ENCODE data around the gene DLG1.

DLG1 gene

GRCh38 chr3:197149528-197149927 lies 148.9 kb downstream of the DLG1 start:
- Histone ChIP-seq H3K4me3 (ENCODE audit: low read length) (no peak overlapping the region), H3K36me3 (ENCODE audit: insufficient read depth, low read length) (no peaks in the 10 kb centered on the region), H2AFZ (ENCODE audit: low read depth, low read length) (no peak overlapping the region), H3K27me3 (ENCODE audit: insufficient read depth, low read length) (no peaks in the 10 kb centered on the region), H3K9me3 (ENCODE audit: low read length) (peaks cover 2% of the 10 kb centered on the region), H3K4me1 (ENCODE audit: insufficient read depth, low read length) (no peaks in the 10 kb centered on the region)

DNA sequence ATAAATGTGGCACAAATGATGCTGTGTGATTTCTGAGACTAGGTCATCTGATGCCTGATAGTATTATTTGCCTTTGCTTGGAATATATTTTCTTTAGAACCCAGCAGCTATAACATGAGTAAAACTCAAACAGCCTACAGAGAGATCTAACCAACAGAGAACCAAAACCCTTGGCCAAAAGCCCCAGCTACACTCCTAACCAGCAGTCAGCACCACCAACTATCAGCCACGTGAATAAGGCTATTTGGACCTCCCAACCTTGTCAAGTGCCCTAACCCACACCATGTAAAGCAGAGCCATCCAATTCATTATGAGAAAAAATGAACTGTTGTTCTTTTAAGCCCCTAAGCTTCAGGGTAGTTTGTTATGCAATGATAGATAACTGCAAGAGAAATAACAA lies 154.2 kb downstream of the DLG1 start:
- no peaks in the 10 kb centered on the region for H3K4me1 ChIP-seq (ENCODE audit: insufficient read depth, low read length)
- H3K9me3 ChIP-seq (ENCODE audit: low read length) = peaks cover 2% of the 10 kb centered on the region
- no peak overlapping the region for H3K4me3 ChIP-seq (ENCODE audit: low read length)
- H2AFZ ChIP-seq (ENCODE audit: low read depth, low read length) = no peak overlapping the region
- peaks cover 15% of the 10 kb centered on the region for H3K36me3 ChIP-seq (ENCODE audit: insufficient read depth, low read length)
- no peaks in the 10 kb centered on the region for H3K27me3 ChIP-seq (ENCODE audit: insufficient read depth, low read length)

- Histone ChIP-seq H3K4me3 (ENCODE audit: low read length) (no peak overlapping the region), H3K27me3 (ENCODE audit: insufficient read depth, low read length) (no peaks in the 10 kb centered on the region), H3K36me3 (ENCODE audit: insufficient read depth, low read length) (peaks cover 46% of the 10 kb centered on the region), H2AFZ (ENCODE audit: low read depth, low read length) (no peak overlapping the region), H3K9me3 (ENCODE audit: low read length) (peaks cover 4% of the 10 kb centered on the region), H3K4me1 (ENCODE audit: insufficient read depth, low read length) (no peaks in the 10 kb centered on the region)
Observed at GRCh38 chr3:197139586-197139985, 158.8 kb downstream of the DLG1 start.

GRCh38 chr3:197137751-197138150 lies 160.7 kb downstream of the DLG1 start:
- Histone ChIP-seq H3K4me3 (ENCODE audit: low read length) (no peak overlapping the region), H3K36me3 (ENCODE audit: insufficient read depth, low read length) (peaks cover 58% of the 10 kb centered on the region), H3K9me3 (ENCODE audit: low read length) (peaks cover 4% of the 10 kb centered on the region), H3K4me1 (ENCODE audit: insufficient read depth, low read length) (no peaks in the 10 kb centered on the region), H3K27me3 (ENCODE audit: insufficient read depth, low read length) (no peaks in the 10 kb centered on the region), H2AFZ (ENCODE audit: low read depth, low read length) (no peak overlapping the region)

DNA sequence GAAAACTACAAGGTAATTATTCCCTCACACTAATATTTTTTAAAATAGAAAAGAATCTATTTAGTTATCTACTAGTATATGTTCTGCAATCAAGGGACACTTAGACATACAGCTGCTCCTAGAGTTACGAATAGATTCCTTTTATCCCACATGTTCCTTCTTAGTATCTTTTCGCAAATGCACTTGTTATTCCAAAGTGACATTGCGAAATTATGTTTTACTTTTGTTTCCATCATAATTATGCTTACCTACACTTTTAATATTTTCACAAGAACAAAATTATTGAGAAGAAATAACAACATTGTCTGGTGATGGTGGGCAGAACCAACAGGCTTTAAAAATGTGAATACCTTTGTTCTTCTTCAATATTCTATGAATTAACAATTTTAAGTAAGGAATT lies 161.7 kb downstream of the DLG1 start:
- no peak overlapping the region for H3K4me3 ChIP-seq (ENCODE audit: low read length)
- H3K4me1 ChIP-seq (ENCODE audit: insufficient read depth, low read length) = no peaks in the 10 kb centered on the region
- peaks cover 4% of the 10 kb centered on the region for H3K9me3 ChIP-seq (ENCODE audit: low read length)
- no peak overlapping the region for H2AFZ ChIP-seq (ENCODE audit: low read depth, low read length)
- peaks cover 58% of the 10 kb centered on the region for H3K36me3 ChIP-seq (ENCODE audit: insufficient read depth, low read length)
- no peaks in the 10 kb centered on the region for H3K27me3 ChIP-seq (ENCODE audit: insufficient read depth, low read length)

DNA sequence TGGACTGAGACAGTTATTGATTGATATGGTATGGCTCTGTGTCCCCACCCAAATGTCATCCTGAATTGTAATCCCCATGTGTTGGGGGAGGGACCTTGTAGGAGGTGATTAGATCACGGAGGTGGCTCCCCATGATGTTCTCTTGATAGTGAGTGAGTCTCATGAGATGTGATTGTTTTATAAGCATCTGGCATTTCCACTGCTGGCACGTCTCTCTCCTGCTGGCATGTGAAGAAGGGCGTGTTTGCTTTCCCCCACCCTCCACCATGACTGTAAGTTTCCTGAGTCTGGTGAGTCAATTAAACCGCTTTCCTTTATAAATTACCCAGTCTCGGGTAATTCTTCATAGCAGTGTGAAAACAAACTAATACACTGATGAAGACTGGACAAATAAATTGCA lies 163.2 kb downstream of the DLG1 start:
- H3K27me3 ChIP-seq (ENCODE audit: insufficient read depth, low read length) = no peaks in the 10 kb centered on the region
- H3K4me1 ChIP-seq (ENCODE audit: insufficient read depth, low read length) = no peaks in the 10 kb centered on the region
- no peak overlapping the region for H3K4me3 ChIP-seq (ENCODE audit: low read length)
- peaks cover 4% of the 10 kb centered on the region for H3K9me3 ChIP-seq (ENCODE audit: low read length)
- H2AFZ ChIP-seq (ENCODE audit: low read depth, low read length) = no peak overlapping the region
- H3K36me3 ChIP-seq (ENCODE audit: insufficient read depth, low read length) = peaks cover 60% of the 10 kb centered on the region

GRCh38 chr3:197132916-197133530 lies 165.4 kb downstream of the DLG1 start:
- no peaks in the 10 kb centered on the region for H3K4me1 ChIP-seq (ENCODE audit: insufficient read depth, low read length)
- no peaks in the 10 kb centered on the region for H3K27me3 ChIP-seq (ENCODE audit: insufficient read depth, low read length)
- H3K4me3 ChIP-seq (ENCODE audit: low read length) = no peak overlapping the region
- no peak overlapping the region for H2AFZ ChIP-seq (ENCODE audit: low read depth, low read length)
- H3K36me3 ChIP-seq (ENCODE audit: insufficient read depth, low read length) = peaks cover 65% of the 10 kb centered on the region
- peaks cover 4% of the 10 kb centered on the region for H3K9me3 ChIP-seq (ENCODE audit: low read length)

GRCh38 chr3:197125636-197126035 lies 172.8 kb downstream of the DLG1 start:
- Histone ChIP-seq H3K36me3 (ENCODE audit: insufficient read depth, low read length) (peaks cover 39% of the 10 kb centered on the region), H3K4me3 (ENCODE audit: low read length) (no peak overlapping the region), H2AFZ (ENCODE audit: low read depth, low read length) (no peak overlapping the region), H3K9me3 (ENCODE audit: low read length) (peaks cover 2% of the 10 kb centered on the region), H3K4me1 (ENCODE audit: insufficient read depth, low read length) (no peaks in the 10 kb centered on the region), H3K27me3 (ENCODE audit: insufficient read depth, low read length) (no peaks in the 10 kb centered on the region)

GRCh38 chr3:197124713-197125112 lies 173.7 kb downstream of the DLG1 start:
- peaks cover 2% of the 10 kb centered on the region for H3K9me3 ChIP-seq (ENCODE audit: low read length)

DNA sequence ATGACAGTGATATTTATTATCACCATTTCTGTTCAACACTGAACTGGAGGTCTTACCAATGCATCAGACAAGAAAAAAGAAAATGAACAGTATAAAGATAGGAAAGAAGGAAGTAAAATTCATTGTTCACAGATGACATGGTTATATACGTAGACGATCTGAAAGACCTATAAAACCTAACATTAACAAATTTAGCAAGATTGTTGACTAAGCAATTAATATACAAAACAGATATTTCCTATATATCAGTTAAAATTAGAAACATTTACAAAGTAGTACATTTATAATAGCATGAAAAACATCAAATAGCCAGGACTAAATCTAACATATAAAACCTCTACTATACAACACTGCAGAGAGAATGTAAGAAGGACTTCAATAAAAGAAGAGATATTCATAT lies 176.0 kb downstream of the DLG1 start:
- Histone ChIP-seq H3K9me3 (ENCODE audit: low read length) (peaks cover 2% of the 10 kb centered on the region), H3K36me3 (ENCODE audit: insufficient read depth, low read length) (peaks cover 22% of the 10 kb centered on the region), H3K4me1 (ENCODE audit: insufficient read depth, low read length) (no peaks in the 10 kb centered on the region), H3K27me3 (ENCODE audit: insufficient read depth, low read length) (no peaks in the 10 kb centered on the region), H3K4me3 (ENCODE audit: low read length) (no peak overlapping the region), H2AFZ (ENCODE audit: low read depth, low read length) (no peak overlapping the region)

More at GRCh38 chr3:197124713-197125112, 173.7 kb downstream of the DLG1 start:
- Histone ChIP-seq H3K36me3 (ENCODE audit: insufficient read depth, low read length) (peaks cover 31% of the 10 kb centered on the region), H3K4me1 (ENCODE audit: insufficient read depth, low read length) (no peaks in the 10 kb centered on the region), H2AFZ (ENCODE audit: low read depth, low read length) (no peak overlapping the region), H3K27me3 (ENCODE audit: insufficient read depth, low read length) (no peaks in the 10 kb centered on the region), H3K4me3 (ENCODE audit: low read length) (no peak overlapping the region)

- peaks cover 32% of the 10 kb centered on the region for H3K36me3 ChIP-seq (ENCODE audit: insufficient read depth, low read length)
- H3K27me3 ChIP-seq (ENCODE audit: insufficient read depth, low read length) = no peaks in the 10 kb centered on the region
- no peak overlapping the region for H2AFZ ChIP-seq (ENCODE audit: low read depth, low read length)
- H3K4me1 ChIP-seq (ENCODE audit: insufficient read depth, low read length) = no peaks in the 10 kb centered on the region
- H3K4me3 ChIP-seq (ENCODE audit: low read length) = no peak overlapping the region
- H3K9me3 ChIP-seq (ENCODE audit: low read length) = peaks cover 3% of the 10 kb centered on the region
Observed at GRCh38 chr3:197117114-197117513, 181.3 kb downstream of the DLG1 start.

DNA sequence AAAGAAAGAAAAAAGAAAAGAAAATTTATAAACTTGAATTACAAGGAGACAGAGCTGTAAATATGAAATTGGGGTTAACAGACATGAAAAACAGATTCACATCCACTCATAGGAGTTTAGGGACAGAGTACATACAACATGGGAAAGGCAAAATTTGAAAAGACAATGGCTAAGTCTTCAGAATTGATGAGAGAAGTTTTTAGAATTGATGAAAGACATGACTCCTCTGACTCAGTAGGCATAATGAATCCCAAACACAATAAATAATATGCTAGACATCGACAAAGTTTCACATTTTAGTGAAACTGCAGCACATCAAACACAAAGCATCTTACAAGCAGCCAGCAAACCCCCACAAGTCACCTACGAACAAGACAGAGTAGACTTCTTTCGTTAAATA lies 184.4 kb downstream of the DLG1 start:
- peaks cover 54% of the 10 kb centered on the region for H3K36me3 ChIP-seq (ENCODE audit: insufficient read depth, low read length)
- no peaks in the 10 kb centered on the region for H3K27me3 ChIP-seq (ENCODE audit: insufficient read depth, low read length)
- no peak overlapping the region for H2AFZ ChIP-seq (ENCODE audit: low read depth, low read length)
- H3K4me1 ChIP-seq (ENCODE audit: insufficient read depth, low read length) = no peaks in the 10 kb centered on the region
- H3K9me3 ChIP-seq (ENCODE audit: low read length) = peaks cover 13% of the 10 kb centered on the region
- no peak overlapping the region for H3K4me3 ChIP-seq (ENCODE audit: low read length)

DNA sequence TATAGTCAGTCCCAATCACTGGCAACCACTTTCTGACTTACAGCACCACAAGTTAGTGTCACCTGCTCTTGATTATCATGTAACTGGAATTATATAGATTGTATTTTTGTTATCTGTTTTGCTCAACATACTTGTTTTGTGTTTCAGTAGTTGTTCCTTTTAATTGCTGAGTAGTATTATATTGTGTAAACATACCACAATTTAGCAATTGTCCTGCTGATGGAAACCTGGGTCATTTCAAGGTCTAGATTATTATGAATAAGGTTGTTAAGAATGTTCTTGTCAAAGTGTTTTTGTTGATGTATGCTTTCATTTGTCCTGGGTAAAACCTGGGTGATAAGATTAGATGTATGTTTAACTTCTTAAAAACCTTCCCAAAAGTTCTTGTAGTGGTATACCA lies 186.7 kb downstream of the DLG1 start:
- peaks cover 60% of the 10 kb centered on the region for H3K36me3 ChIP-seq (ENCODE audit: insufficient read depth, low read length)
- no peaks in the 10 kb centered on the region for H3K27me3 ChIP-seq (ENCODE audit: insufficient read depth, low read length)
- no peaks in the 10 kb centered on the region for H3K4me1 ChIP-seq (ENCODE audit: insufficient read depth, low read length)
- peaks cover 17% of the 10 kb centered on the region for H3K9me3 ChIP-seq (ENCODE audit: low read length)
- H3K4me3 ChIP-seq (ENCODE audit: low read length) = no peak overlapping the region
- no peak overlapping the region for H2AFZ ChIP-seq (ENCODE audit: low read depth, low read length)

- Histone ChIP-seq H3K36me3 (ENCODE audit: insufficient read depth, low read length) (peaks cover 28% of the 10 kb centered on the region), H3K4me1 (ENCODE audit: insufficient read depth, low read length) (no peaks in the 10 kb centered on the region), H2AFZ (ENCODE audit: low read depth, low read length) (no peak overlapping the region), H3K27me3 (ENCODE audit: insufficient read depth, low read length) (no peaks in the 10 kb centered on the region), H3K9me3 (ENCODE audit: low read length) (peaks cover 6% of the 10 kb centered on the region), H3K4me3 (ENCODE audit: low read length) (no peak overlapping the region)
Observed at GRCh38 chr3:197105786-197106185, 192.6 kb downstream of the DLG1 start.
